ENCODE results near the gene BTBD6.

BTBD6 gene

DNA sequence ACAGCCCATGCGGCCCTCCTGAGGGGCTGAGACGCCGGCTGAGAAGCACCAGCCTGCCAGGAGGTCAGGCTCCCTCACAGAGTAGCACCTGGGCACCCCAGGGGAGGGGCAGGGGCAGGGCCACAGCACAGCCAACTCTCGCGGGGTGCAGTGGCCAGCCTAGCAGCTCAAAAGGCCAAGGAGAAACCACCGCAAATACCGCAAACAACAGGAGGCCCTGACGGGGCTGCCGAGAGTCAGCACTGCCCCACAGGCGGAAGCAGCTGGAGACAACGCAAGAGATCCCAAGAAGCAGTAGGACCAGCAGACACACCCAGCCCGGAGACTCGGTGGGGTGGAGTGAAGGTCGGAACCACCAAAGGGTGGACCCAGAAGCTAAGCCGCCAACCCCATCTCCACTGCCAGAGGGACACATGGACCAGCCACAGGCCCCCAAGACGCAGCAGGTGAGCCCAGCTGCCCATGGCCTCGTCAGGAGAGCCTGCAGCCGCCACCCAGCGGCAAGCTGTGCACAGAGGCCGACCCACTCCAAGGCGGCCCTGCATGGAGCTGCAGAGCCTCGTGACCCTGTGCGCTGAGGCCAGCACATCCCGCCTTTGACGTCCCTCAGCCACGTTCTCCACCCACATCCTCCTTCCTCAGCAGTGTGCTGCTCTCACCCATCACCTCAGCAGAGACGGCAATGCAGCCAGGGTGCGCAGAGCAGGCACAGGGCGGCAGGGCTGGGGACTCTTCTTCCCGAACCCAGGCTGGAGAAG lies 31.7 kb upstream of the BTBD6 start:
- no peak for DNase-seq (ENCODE audit: insufficient read length, low spot score)
- no peak for FAIRE-seq
- TF ChIP-seq CTCF (IDR thresholded peaks at IDR 0.05; ENCODE audit: insufficient read depth, missing control alignments), result no peak

DNA sequence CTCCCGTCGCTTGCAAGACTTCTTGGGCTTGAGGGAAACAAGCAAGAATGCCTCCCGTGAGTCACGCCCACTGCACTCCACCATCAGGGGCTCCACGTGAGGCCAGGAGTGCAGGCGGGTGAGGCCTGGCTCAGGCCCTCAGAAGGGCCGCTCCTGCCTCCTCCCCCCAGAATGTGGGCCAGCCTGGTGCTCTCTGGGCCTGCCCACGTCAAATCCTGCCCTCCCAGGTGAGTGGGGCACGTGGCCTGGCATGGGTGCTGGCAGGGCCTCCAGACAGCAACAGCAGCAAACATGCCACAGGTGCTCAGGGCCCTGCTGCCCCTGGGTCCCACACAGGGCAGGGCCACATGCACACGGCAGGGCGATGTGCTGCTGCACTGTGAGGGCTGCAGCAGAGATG lies 30.6 kb upstream of the BTBD6 start:
- no peak for FAIRE-seq
- no peak for TF ChIP-seq CTCF (IDR thresholded peaks at IDR 0.05; ENCODE audit: insufficient read depth, missing control alignments)
- no peak for DNase-seq (ENCODE audit: insufficient read length, low spot score)

- FAIRE-seq (no peak), DNase-seq (ENCODE audit: insufficient read length, low spot score) (no peak)
Observed at GRCh38 chr14:105218611-105219010, 29.7 kb upstream of the BTBD6 start.

GRCh38 chr14:105219043-105219612 lies 29.2 kb upstream of the BTBD6 start:
- no peak for DNase-seq (ENCODE audit: insufficient read length, low spot score)
- no peak for FAIRE-seq
- TF ChIP-seq CTCF (IDR thresholded peaks at IDR 0.05; ENCODE audit: insufficient read depth, missing control alignments), result no peak

More at GRCh38 chr14:105218611-105219010, 29.7 kb upstream of the BTBD6 start:
- TF ChIP-seq CTCF (IDR thresholded peaks at IDR 0.05; ENCODE audit: insufficient read depth, missing control alignments), result no peak

DNA sequence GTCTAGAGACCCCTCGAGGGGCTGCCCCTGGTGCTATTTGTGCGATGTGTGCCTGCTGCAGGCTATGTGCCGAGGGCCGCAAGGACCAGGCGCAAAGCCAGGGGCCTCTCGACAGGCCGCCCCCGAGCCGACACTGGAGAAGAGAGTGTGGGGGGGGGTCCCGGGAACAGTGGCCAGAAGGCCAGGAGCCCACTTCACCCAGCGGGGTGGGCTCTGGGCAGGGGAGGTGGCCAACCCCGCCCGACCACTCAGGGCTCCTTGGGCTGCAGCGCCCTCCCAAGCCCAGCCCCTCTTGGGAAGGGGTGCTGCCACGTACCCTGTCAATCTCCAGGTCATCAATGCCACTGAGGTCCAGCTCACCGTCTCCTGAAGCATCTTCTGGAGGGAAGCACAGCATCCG lies 28.6 kb upstream of the BTBD6 start:
- FAIRE-seq, result no peak
- TF ChIP-seq CTCF (IDR thresholded peaks at IDR 0.05; ENCODE audit: insufficient read depth, missing control alignments), result no peak
- no peak for DNase-seq (ENCODE audit: insufficient read length, low spot score)

DNA sequence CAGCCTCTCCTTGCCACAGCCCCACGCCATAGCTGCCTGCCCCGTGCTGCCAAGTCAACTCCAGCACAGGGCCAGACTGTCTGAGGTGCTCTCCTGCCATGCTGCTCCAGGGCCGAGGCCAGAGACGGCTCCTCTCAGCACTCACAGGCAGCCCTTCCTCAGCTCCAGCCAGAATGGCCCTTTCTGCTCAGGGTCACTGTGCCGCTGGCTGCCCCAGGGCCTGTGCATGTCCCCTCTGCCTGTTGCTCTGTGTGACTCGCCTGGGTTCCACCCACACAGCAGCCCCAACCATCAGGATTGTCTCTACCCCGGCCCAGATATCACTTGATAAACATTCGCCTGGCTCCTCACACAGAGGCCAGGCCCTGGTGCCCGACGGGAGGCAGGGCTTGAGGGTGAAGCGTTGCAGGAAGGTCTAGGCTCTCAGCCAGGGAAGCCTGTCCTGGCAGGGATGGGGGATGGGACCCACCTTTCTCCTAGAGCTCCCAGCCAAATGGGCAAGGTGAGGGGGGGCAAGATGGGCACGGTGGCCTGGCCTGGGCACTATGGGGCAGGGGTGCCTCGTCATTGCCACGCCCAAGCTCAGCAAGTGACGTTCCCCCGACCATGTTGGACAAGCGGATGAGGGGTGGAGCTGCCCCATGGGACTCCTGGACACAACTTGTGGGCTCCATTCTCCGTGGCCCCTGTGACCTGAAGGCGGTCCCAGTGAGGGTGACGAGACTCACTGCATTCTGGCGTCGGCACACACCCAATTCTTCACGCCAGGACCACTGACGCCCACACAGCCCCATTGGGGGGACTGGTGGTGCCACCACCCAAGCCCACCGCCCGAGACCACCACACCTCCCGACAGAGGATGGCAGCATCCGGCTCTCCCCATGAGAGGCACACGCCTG lies 27.4 kb upstream of the BTBD6 start:
- no peak for FAIRE-seq
- no peak for TF ChIP-seq CTCF (IDR thresholded peaks at IDR 0.05; ENCODE audit: insufficient read depth, missing control alignments)
- DNase-seq (ENCODE audit: insufficient read length, low spot score), result no peak
